T-helper 1 cell treated with Interleukin-12 subunit alpha and Interleukin-12 subunit beta and Interleukin-4 antibody, amounts not matched to agents 30 ng/mL and 1 ng/mL, for 36 hours (primary cell): ENCODE data around the gene RCL1. TPM values are rescaled to one million over a fixed set of nuclear protein-coding genes. Genes with fewer than 3 reads are reported as not detected.
"Not testable (repeated sequence)": the region's sequence is repeated elsewhere in the genome, so short reads cannot be mapped to it uniquely, and the experiment has no call there.

ENCODE experiments used
- intact Hi-C: fragments of 100-400 bp; cut with micrococcal nuclease; formaldehyde crosslinking; loops from one replicate; pipeline ENCODE4 v1.15.1; 2024
- total RNA-seq: library from RNA; stranded (reverse); gene quantifications from 2 replicates; pipeline ENCODE4 v1.2.3, GENCODE V29; 2022

The RCL1 gene
- total RNA-seq, 1 donor from 2014 or later = 35.6 TPM

GRCh38 chr9:4780651-4781050 is 12.1 kb upstream of the RCL1 start:
- intact Hi-C loops = no loop called here

DNA sequence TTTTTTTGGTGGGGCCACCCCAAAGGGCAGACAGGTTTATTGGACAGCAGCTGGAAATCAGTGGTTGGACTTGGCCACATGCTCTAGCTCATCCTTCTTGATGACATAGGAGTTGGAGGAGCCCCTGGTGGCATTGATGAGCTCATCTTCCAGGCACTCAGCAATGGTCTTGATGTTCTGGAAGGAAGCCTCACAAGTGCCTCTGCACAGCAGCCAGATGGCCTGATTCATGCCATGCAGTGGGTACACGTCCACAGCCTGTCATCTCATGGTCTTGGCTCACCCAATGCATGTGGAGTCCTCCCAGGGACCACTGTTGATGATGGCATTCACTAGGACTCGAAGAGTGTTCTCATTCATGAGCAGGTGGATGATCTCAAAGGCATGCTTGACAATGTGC is 11.3 kb upstream of the RCL1 start:
- intact Hi-C loops = no loop called here

- intact Hi-C loops = not testable (repeated sequence)
Measured at GRCh38 chr9:4783191-4783590, 9.6 kb upstream of the RCL1 start.

- intact Hi-C loops = no loop called here
Measured at GRCh38 chr9:4784403-4784802, 8.3 kb upstream of the RCL1 start.

DNA sequence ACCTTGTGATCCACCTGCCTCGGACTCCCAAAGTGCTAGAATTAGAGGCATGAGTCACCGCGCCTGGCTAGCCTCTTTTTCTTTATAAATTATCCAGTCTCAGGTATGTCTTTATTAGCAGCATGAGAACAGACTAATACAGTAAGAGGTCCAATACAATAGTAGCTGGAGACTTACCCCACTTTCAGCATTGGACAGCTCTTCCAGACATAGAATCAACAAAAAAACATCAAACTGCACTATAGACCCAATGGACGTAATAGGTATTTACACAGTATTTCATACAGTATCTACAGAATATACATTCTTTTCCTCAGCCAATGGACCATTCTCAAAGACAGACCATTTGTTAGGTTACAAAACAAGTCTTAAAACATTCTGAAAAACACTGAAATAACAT is 6.1 kb upstream of the RCL1 start:
- intact Hi-C loops = no loop called here

DNA sequence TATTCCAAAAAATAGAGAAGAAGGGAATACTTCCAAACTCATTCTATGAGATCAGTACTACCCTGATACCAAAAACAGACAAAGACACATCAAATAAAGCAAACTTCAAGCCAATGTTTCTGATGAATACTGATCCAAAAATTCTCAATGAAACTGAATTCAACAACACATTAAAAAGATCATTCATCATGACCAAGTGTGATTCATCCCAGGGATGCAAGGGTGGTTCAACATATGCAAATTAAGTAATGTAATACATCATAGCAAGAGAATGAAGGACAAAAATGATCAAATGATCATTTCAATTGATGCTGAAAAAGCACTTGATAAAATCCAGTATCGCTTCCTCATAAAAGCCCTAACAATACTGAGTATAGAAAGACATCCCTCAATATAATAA is 4.9 kb upstream of the RCL1 start:
- intact Hi-C loops = no loop called here

DNA sequence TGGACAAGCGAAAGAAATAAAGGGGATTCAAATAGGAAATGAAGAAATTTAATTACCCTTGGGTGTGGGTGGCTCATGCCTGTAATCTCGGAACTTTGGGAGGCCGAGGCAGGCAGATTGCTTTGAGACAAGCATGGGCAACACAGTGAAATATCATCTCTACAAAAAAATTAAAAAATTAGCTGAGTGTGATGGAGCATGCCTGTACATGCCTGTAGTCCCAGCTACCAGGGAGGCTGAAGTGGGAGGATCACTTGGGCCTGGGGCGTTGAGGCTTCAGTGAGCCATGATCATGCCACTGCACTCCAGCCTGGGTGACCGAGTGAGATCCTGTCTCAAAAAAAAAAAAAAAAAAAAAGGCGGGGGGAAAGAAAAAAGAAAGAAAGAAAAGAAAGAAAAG is 4.0 kb upstream of the RCL1 start:
- intact Hi-C loops = no loop called here

DNA sequence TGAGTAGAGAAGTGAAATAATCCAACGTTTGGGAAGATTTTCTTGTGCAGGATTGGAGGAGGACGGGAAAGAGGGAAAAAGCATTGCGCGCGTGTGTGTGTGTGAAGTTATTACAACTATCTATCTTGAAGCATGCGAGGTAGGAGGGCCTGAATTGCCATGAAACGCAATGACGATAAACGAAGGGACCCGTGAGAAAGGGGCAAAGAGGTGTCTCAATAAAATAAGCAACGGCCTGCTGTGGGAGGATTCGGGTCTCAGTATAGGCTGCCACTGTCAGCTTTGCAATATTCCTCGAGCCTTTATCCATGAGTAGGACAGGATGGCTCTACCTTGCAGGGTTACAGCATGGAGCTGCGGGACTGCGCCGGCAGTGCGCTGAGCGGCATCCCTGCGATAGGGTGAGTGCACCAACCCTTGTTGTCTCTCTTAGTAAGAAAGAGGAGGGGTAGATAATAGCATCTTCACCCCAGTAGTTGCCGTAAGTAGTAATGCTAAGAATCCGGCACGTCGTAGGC is 631 bp upstream of the RCL1 start:
- intact Hi-C loops = loop anchor here (1.0 to 5.0 kb wide), 18 partner anchors 19 to 1890 kb away; partner anchors contain the start of genes CDC37L1, ERMP1, JAK2 and PLPP6

- intact Hi-C loops = loop anchor here (2.0 to 5.0 kb wide), 7 partner anchors 17 to 1889 kb away; partner anchors contain the start of genes ERMP1 and RFX3
Measured at GRCh38 chr9:4793459-4794395, 983 bp downstream of the RCL1 start.

DNA sequence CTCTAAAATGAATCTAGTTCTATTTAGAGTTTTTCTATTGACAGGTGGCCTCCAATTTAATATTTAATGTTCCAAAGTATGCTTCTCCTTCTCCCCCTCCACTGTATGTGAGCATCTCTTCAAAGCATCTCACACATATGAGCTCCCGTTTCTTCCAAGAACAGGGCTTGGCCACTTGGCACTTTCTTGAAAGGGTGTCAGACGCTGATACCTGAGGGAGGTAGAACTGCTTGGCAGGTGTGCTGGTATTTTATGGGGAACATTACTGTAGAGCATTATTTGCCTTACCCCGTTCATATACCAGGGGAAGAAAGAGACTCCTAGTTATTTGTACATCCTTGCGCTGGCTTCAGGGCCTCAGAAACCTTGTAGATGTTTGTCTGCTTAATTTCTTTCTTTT is 1.9 kb downstream of the RCL1 start:
- intact Hi-C loops = loop anchor here (5.0 kb wide), 4 partner anchors 1038 to 1888 kb away; partner anchors contain the start of genes ERMP1 and RFX3

DNA sequence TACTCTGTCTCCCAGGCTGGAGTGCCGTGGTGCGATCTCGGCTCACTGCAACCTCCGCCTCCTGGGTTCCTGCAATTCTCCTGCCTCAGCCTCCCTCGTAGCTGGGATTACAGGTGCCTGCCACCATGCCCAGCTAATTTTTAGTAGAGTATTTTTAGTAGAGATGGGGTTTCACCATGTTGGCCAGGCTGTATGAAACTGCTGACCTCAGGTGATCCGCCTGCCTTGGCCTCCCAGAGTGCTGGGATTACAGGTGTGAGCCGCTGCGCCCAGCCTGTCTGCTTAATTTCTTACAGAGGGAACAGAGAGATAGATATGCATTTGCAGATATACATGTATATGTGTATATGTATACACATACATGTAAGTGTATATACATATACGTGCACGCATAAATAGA is 2.4 kb downstream of the RCL1 start:
- intact Hi-C loops = not testable (repeated sequence)

- intact Hi-C loops = no loop called here
Measured at GRCh38 chr9:4796530-4796929, 3.8 kb downstream of the RCL1 start.

DNA sequence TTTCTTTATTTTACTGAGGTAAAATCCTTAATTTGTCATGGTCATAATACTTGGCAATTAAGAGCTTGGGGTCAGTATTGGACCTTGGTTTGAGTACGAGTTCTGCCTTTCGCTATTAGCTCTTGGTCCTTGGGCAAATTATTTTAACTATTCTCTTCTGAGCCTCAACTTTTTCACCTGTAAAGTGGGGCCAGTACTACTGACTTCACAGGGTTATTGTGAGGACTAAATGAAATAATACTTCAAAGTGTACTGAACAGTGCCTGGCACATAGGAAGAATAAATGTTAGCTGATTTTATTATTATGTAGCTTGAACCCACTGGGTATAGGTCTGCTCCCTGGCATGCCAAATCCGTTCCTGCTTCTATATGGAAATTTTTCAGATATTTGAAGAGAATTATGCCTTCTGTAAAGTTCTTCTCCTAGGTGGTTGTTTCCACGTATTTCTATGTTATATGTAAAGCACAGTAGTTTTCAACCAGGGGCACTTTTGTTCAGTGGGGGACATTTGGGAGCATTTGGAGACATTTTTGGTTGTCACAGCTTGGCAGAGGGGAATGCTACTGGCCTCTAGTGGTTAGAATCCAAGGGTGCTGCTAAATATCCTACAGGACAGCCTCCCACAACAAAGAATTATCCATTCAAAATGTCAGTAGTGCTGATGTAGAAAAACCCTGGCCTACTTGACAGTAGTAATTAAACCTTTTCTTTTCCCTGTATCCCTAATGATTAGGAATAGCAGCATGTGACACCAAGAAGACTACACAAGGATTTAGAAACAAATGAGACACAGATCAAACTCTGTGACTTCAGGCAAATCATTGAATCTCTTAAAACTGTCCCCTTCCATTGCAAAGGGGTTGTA is 4.5 kb downstream of the RCL1 start:
- intact Hi-C loops = loop anchor here (1.0 kb wide), 1 partner anchor 35 kb away; no protein-coding TSS in a partner anchor

GRCh38 chr9:4797854-4798150 is 5.1 kb downstream of the RCL1 start:
- intact Hi-C loops = loop anchor here (1.0 kb wide), 1 partner anchor 36 kb away; no protein-coding TSS in a partner anchor

GRCh38 chr9:4798281-4799032 is 5.7 kb downstream of the RCL1 start:
- intact Hi-C loops = no loop called here

GRCh38 chr9:4799033-4799430 is 6.3 kb downstream of the RCL1 start:
- intact Hi-C loops = no loop called here

DNA sequence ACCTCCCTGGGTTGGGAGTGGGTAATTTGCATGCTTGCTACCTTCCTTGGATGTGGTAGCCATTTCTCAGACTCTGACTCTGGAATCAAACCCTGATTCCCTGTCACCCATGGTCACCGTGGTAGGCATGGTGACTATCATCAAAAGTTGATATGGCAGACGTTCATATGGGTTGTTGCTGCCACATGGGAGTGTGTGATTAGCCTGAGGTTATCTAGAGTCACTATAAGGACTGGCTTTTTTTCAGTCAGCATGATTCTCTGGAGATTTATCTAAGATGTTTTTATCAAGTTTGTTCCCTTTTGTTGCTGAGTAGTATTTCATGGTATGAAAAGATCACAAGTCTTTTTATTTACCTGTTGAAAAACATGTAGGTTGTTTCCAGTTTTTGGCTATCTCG is 7.0 kb downstream of the RCL1 start:
- intact Hi-C loops = no loop called here

DNA sequence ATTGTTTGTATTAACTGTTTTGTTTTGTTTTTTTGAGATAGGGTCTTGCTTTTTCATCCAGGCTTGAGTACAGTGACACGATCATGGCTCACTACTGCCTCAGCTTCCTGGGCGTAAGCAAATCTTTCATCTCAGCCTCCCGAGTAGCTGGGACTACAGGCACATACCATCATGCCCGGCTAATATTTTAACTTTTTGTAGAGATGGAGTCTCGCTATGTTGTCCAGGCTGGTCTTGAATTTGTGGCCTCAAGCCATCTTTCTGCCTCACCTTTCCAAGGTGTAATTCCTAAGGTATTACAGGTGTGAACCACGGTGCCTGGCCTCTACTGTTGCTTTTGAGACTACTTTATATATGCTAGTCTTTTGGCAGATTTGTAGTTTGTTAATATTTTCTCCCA is 8.4 kb downstream of the RCL1 start:
- intact Hi-C loops = no loop called here

- intact Hi-C loops = no loop called here
Measured at GRCh38 chr9:4803670-4804530, 11.2 kb downstream of the RCL1 start.

DNA sequence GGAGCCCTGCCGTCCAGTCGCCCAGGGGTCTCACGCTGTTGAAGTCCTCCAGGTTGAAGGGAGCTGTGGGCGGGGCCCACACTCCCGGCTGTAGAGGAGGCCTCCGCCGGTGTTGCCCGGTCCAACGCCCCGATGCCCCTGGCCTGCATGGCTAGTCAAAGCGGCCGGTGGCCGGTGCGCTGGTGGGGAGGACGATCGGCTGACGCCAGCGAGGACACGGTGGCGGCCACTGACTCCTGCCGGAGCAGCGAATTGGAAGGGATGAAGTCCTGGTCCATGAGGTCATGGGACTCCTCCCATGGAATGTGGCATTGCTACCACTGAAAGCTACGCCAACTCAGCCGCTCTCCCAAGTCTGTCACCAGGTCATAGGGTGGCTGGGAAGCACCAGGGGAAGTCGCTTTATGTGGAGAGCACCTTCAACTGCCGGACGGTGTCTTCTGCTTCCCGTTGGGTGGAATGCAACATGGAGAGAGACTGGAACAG is 11.8 kb downstream of the RCL1 start:
- intact Hi-C loops = no loop called here
